NCI-H2196 treated with DMSO at 0.1 percent for 48 hours (cell line): ENCODE results near the gene ATP13A2.
"Not testable (repeated sequence)": the region's sequence is repeated elsewhere in the genome, so short reads cannot be mapped to it uniquely, and the experiment has no call there.

Experiments
- DNase-seq: peaks from one replicate; lab custom pipeline; 2025; ENCODE audit not compliant: unreplicated experiment; lab: John Stamatoyannopoulos, UW

The ATP13A2 gene

GRCh38 chr1:16979475-16980327 is 32.0 kb downstream of the ATP13A2 start:
- no peak for DNase-seq

- no peak for DNase-seq
Measured at GRCh38 chr1:16978567-16979474, 32.9 kb downstream of the ATP13A2 start.

GRCh38 chr1:16978139-16978538 is 33.6 kb downstream of the ATP13A2 start:
- DNase-seq: no peak

- DNase-seq: no peak
Measured at GRCh38 chr1:16977377-16977776, 34.4 kb downstream of the ATP13A2 start.

GRCh38 chr1:16976966-16977365 is 34.8 kb downstream of the ATP13A2 start:
- no peak for DNase-seq

GRCh38 chr1:16975838-16976237 is 35.9 kb downstream of the ATP13A2 start:
- no peak for DNase-seq

GRCh38 chr1:16975211-16975610 is 36.5 kb downstream of the ATP13A2 start:
- DNase-seq: no peak

GRCh38 chr1:16973215-16973614 is 38.5 kb downstream of the ATP13A2 start:
- DNase-seq: no peak

GRCh38 chr1:16972189-16972895 is 39.4 kb downstream of the ATP13A2 start:
- DNase-seq: no peak

GRCh38 chr1:16971341-16972188 is 40.2 kb downstream of the ATP13A2 start:
- DNase-seq: peak; percentile 40

GRCh38 chr1:16970132-16970910 is 41.4 kb downstream of the ATP13A2 start:
- no peak for DNase-seq

GRCh38 chr1:16969651-16970050 is 42.1 kb downstream of the ATP13A2 start:
- no peak for DNase-seq

GRCh38 chr1:16969057-16969611 is 42.6 kb downstream of the ATP13A2 start:
- DNase-seq: no peak

GRCh38 chr1:16968372-16968771 is 43.4 kb downstream of the ATP13A2 start:
- DNase-seq: no peak

- DNase-seq: no peak
Measured at GRCh38 chr1:16967962-16968361, 43.8 kb downstream of the ATP13A2 start.

GRCh38 chr1:16967095-16967575 is 44.6 kb downstream of the ATP13A2 start:
- DNase-seq: no peak

GRCh38 chr1:16966282-16966681 is 45.4 kb downstream of the ATP13A2 start:
- DNase-seq: no peak

GRCh38 chr1:16965486-16966067 is 46.2 kb downstream of the ATP13A2 start:
- no peak for DNase-seq

GRCh38 chr1:16964169-16964568 is 47.6 kb downstream of the ATP13A2 start:
- not testable (repeated sequence) for DNase-seq
